K562 (cell line): Measurements from ENCODE around the gene GHDC. TPM values are rescaled to one million over a fixed set of nuclear protein-coding genes. Genes with fewer than 3 reads are reported as not detected.

Experiments used
- ATAC-seq: fragments of 200-7000 bp; cut with Tn5 transposase; 3 replicates; pipeline ENCODE4 v1.9.1; 2020; ENCODE audit warnings: moderate library complexity
- BruUV-seq: library from RNA; stranded (reverse); fragments of 400-500 nt; replicated peaks from 2 replicates; lab custom pipeline; 2021; lab: Mats Ljungman, UMichigan
- CTCF ChIA-PET: fragments of 300-600 bp; formaldehyde crosslinking; extraction: SDS; loops from one replicate; lab custom pipeline; 2021; ENCODE audit warnings: low intra/inter-chr PET ratio; lab: Yijun Ruan, JAX
- POLR2A ChIA-PET: fragments of 300-600, 350-650 bp; sonication (Branson Sonifier 250); formaldehyde crosslinking; extraction: SDS; loops from one replicate; lab custom pipeline; 2021; ENCODE audit warnings: antibody characterized with exemption, inconsistent platforms; lab: Yijun Ruan, JAX
- DNase-seq, 4 experiments: peaks; one replicate each; pipeline versions ENCODE4 v3.0.0 to v3.0.0-alpha.2; 2011 to 2018; ENCODE audit warnings: low spot score in 3 of 4, mixed read lengths in 3 of 4; ENCODE audit errors: extremely low read depth in 1 of 4
- FAIRE-seq: peaks from 2 replicates; lab custom pipeline; 2011; peaks lifted over from hg19 to GRCh38; lab: Jason Lieb, UNC
- H2AFZ ChIP-seq: 2 replicates; pipeline ENCODE4 v1.6.0; 2011; ENCODE audit warnings: low read depth, low read length, control low read depth, inconsistent platforms
- H3K27ac ChIP-seq: fragments of 200-600 bp; 3 replicates; pipeline ENCODE4 v1.8.0; 2011; ENCODE audit warnings: low read depth, mild to moderate bottlenecking, control low read depth, inconsistent platforms, low read length, moderate library complexity, mixed read lengths; ENCODE audit errors: extremely low read depth
- H3K27me3 ChIP-seq, 2 experiments: fragments of 300-600 bp in 1 of 2; 2 replicates in 1 of 2; 3 replicates in 1 of 2; pipeline versions ENCODE4 v1.6.0 to v1.8.0; 2011; ENCODE audit warnings: inconsistent platforms in 2 of 2, low read length in 2 of 2, mild to moderate bottlenecking in 1 of 2, mixed read lengths in 1 of 2, moderate library complexity in 1 of 2; ENCODE audit not compliant: control insufficient read depth in 2 of 2, insufficient read depth in 2 of 2
- H3K36me3 ChIP-seq: fragments of 300-600 bp; 3 replicates; pipeline ENCODE4 v1.8.0; 2011; ENCODE audit warnings: mild to moderate bottlenecking, low read length, inconsistent platforms; ENCODE audit not compliant: control insufficient read depth, insufficient read depth
- H3K4me1 ChIP-seq, 2 experiments: fragments of 200-600 bp in 1 of 2; replicated peaks in 1 of 2; 2 replicates in 1 of 2; 3 replicates in 1 of 2; pipeline versions ENCODE4 v1.5.1 to v1.8.0; 2011; ENCODE audit warnings: inconsistent platforms in 2 of 2, low read length in 2 of 2, mild to moderate bottlenecking in 1 of 2, mixed read lengths in 1 of 2, moderate library complexity in 1 of 2; ENCODE audit not compliant: control insufficient read depth in 2 of 2, insufficient read depth in 2 of 2
- H3K4me2 ChIP-seq: 2 replicates; pipeline ENCODE4 v1.6.1; 2011; ENCODE audit warnings: low read length, control low read depth, inconsistent platforms, mixed read lengths; ENCODE audit not compliant: insufficient read depth
- H3K4me3 ChIP-seq: fragments of 200-600 bp; sonication (generic), shearing (Covaris generic); 2 replicates; pipeline ENCODE4 v1.5.1; 2016; ENCODE audit warnings: control low read depth, inconsistent platforms
- H3K79me2 ChIP-seq: fragments of 200-600 bp; 3 replicates; pipeline ENCODE4 v1.8.0; 2011; ENCODE audit warnings: low read length, inconsistent platforms; ENCODE audit not compliant: control insufficient read depth, insufficient read depth
- H3K9ac ChIP-seq, 2 experiments: 2 replicates each; pipeline versions ENCODE4 v1.6.0 to v1.6.1; 2011; ENCODE audit warnings: low read depth in 2 of 2, low read length in 2 of 2, control low read depth in 1 of 2, inconsistent platforms in 1 of 2, mild to moderate bottlenecking in 1 of 2, mixed read lengths in 1 of 2; ENCODE audit not compliant: insufficient read depth in 1 of 2
- H3K9me1 ChIP-seq: one replicate; pipeline ENCODE4 v1.6.0; 2011; ENCODE audit warnings: inconsistent platforms, mild to moderate bottlenecking, low read length, moderate library complexity; ENCODE audit not compliant: control insufficient read depth, insufficient read depth
- H3K9me3 ChIP-seq: replicated peaks from 2 replicates; pipeline ENCODE4 v1.5.1; 2011; ENCODE audit warnings: low read depth, low read length, inconsistent platforms; ENCODE audit not compliant: control insufficient read depth, insufficient read depth
- H4K20me1 ChIP-seq: replicated peaks from 2 replicates; pipeline ENCODE4 v1.6.1; 2011; ENCODE audit warnings: low read length, inconsistent platforms, mixed read lengths; ENCODE audit not compliant: control insufficient read depth, insufficient read depth
- ASH1L ChIP-seq: fragments of 450-650 bp; IDR thresholded peaks from 2 replicates; pipeline ENCODE4 v1.6.1; 2018; ENCODE audit warnings: borderline replicate concordance, mild to moderate bottlenecking, low read depth; ENCODE audit not compliant: partially characterized antibody
- FOXJ2 ChIP-seq: fragments of 200-800 bp; sonication (Bioruptor generic); IDR thresholded peaks from 2 replicates; pipeline ENCODE4 v1.6.1; 2016; ENCODE audit warnings: missing genetic modification characterization, missing compliant biosample characterization
- POLR2G ChIP-seq: fragments of 200-400 bp; formaldehyde crosslinking; IDR thresholded peaks from 2 replicates; pipeline ENCODE4 v1.6.1; 2017; ENCODE audit warnings: low read depth, mild to moderate bottlenecking, antibody characterized with exemption, low read length, moderate library complexity
- SLC30A9 ChIP-seq: fragments of 250-450 bp; sonication (Bioruptor Pico); IDR thresholded peaks from 2 replicates; pipeline ENCODE4 v1.8.0; 2022; ENCODE audit warnings: mild to moderate bottlenecking, moderate library complexity
- TBP ChIP-seq: optimal IDR thresholded peaks from 2 replicates; pipeline ENCODE3; 2011; ENCODE audit warnings: low read depth, low read length, improper control_type of control experiment
- ZNF165 ChIP-seq: fragments of 250-450 bp; sonication (Bioruptor Pico); IDR thresholded peaks from 2 replicates; pipeline ENCODE4 v1.4.0; 2020; ENCODE audit warnings: borderline replicate concordance
- ZNF644 ChIP-seq: fragments of 200-800 bp; sonication (Bioruptor generic); IDR thresholded peaks from 2 replicates; pipeline ENCODE4 v1.6.1; 2016; ENCODE audit warnings: low read depth, missing genetic modification characterization, missing compliant biosample characterization
- WGBS: fragments of 100-300 bp; shearing (Covaris generic); methylation state at CpG from one replicate; pipeline ENCODE4 v1.1.6; 2016; ENCODE audit warnings: low coverage, mixed read lengths; ENCODE audit not compliant: insufficient coverage; ENCODE audit errors: missing lambda C conversion rate; 5-methylcytosine and 5-hydroxymethylcytosine counted together
- in situ Hi-C: fragments of 300-500 bp; cut with MboI; formaldehyde crosslinking; loops from 4 replicates; pipeline ENCODE4 v1.15.0; 2018; ENCODE audit warnings: inconsistent platforms, mixed read lengths
- intact Hi-C: fragments of 100-400 bp; cut with micrococcal nuclease; formaldehyde crosslinking; loops from 2 replicates; pipeline ENCODE4 v1.14.2; 2022
- polyA plus RNA-seq, 8 experiments: library from polyadenylated mRNA; depleted of rRNA in 4 of 8; stranded (reverse) in 5 of 8; unstranded in 3 of 8; fragments of >200 nt; fragmentation: Nextera tagmentation in 2 of 8; fragmentation: Illumina TruSeq in 1 of 8; extraction: Ambion mirVana in 2 of 8; extraction: Trizol in 1 of 8; gene quantifications; 2 replicates each; pipeline versions ENCODE4 v1.2.1 to v1.2.3, GENCODE V29; 2011 to 2014; ENCODE audit warnings: inconsistent platforms in 1 of 8, missing spikeins in 1 of 8
- total RNA-seq, 7 experiments: library from RNA; depleted of rRNA in 6 of 7; stranded (reverse); fragments of >200 nt in 6 of 7; fragmentation: Illumina TruSeq in 2 of 7; extraction: Trizol in 2 of 7; gene quantifications; 2 replicates each; pipeline versions ENCODE4 v1.2.1 to v1.2.3, GENCODE V29; 2011 to 2021; ENCODE audit warnings: low replicate concordance in 1 of 7
- TF ChIP-seq, protein P1 (sequence below): fragments of 200-800 bp; sonication (Bioruptor generic); IDR thresholded peaks from 2 replicates; pipeline ENCODE4 v1.6.1; 2017; ENCODE audit warnings: missing genetic modification characterization, missing compliant biosample characterization
- TF ChIP-seq, protein P2 (sequence below): fragments of 450-650 bp; conservative IDR thresholded peaks from 2 replicates; pipeline ENCODE4 v1.6.1; 2016; ENCODE audit warnings: missing genetic modification characterization, low read depth, mild to moderate bottlenecking, missing compliant biosample characterization, moderate library complexity
- TF ChIP-seq, protein P3 (sequence below), 2 experiments: IDR thresholded peaks in 1 of 2; conservative IDR thresholded peaks in 1 of 2; 2 replicates each; pipeline ENCODE4 v1.6.1; 2016; ENCODE audit warnings: low read depth in 2 of 2, mild to moderate bottlenecking in 1 of 2, missing compliant biosample characterization in 1 of 2, missing genetic modification characterization in 1 of 2, moderate library complexity in 1 of 2
- TF ChIP-seq, protein P4 (sequence below): fragments of 250-450 bp; sonication (Bioruptor Pico); IDR thresholded peaks from 2 replicates; pipeline ENCODE4 v1.4.0; 2020; ENCODE audit warnings: mild to moderate bottlenecking, moderate library complexity, borderline replicate concordance

The GHDC gene
- total and polyA plus RNA-seq, 9 of the 15 experiments (the other 6 are each of a cell fraction or from before 2014, with no cell fraction given) = 0.65 to 23.2 (median 11.2) TPM

DNA sequence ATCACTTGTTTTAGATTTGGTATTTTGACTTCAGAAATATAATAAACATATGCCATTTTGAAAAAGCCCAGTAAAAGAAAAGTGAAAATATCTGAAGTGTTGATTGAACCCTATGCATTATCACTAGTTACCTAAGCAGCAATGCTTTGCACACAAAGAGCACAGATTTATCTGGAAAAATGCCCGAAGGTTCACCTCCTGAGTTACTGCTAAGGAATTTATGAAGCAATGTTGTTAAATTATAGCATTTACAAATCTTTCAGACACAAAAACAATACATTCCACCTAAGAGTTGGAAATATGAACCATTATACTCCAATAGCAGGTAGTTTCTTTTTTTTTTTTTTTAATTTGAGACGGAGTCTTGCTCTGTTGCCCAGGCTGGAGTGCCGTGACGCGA is 38.9 kb upstream of the GHDC start (continued):
- TF ChIP-seq SLC30A9 = no peak
- TF ChIP-seq TBP = no peak
- no peak for TF ChIP-seq FOXJ2 (tag)
- no peak for TF ChIP-seq ZNF165 (CRISPR knock-in tag)
- TF ChIP-seq, protein P1, sequence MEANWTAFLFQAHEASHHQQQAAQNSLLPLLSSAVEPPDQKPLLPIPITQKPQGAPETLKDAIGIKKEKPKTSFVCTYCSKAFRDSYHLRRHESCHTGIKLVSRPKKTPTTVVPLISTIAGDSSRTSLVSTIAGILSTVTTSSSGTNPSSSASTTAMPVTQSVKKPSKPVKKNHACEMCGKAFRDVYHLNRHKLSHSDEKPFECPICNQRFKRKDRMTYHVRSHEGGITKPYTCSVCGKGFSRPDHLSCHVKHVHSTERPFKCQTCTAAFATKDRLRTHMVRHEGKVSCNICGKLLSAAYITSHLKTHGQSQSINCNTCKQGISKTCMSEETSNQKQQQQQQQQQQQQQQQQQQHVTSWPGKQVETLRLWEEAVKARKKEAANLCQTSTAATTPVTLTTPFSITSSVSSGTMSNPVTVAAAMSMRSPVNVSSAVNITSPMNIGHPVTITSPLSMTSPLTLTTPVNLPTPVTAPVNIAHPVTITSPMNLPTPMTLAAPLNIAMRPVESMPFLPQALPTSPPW (CRISPR knock-in tag) = no peak
- no peak for TF ChIP-seq POLR2G
- TF ChIP-seq ZNF644 (tag) = no peak
- TF ChIP-seq, all 486 proteins: peak for 0

DNA sequence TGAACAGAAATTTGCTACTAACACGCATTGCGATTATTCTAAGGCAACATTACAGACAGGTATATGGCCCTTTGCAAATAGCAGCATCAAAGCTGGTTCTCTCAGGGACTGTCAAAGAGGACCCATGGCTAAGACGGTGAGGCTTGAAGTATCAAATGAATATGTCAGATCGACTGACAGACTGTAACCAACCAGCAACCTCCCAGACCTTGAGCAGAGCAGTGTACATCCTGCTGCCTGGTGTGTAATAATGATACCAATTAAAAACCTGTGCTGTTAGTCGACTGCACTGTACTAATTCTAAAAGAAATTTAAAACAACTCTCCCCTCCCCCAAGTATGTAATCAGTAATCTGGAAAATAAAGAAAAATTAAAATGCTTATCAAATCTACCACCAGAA is 35.9 kb upstream of the GHDC start:
- H3K27ac ChIP-seq = no peak overlapping the region
- no peak overlapping the region for H3K9ac ChIP-seq
- POLR2A ChIA-PET = interaction anchor here (0.5 to 1.0 kb wide), 3 partner anchors 21 to 270 kb away, joined by 3 to 4 read pairs (median 3); partner anchors contain the start of gene GHDC
- no peak overlapping the region for H3K4me3 ChIP-seq
- no peaks in the 10 kb centered on the region for H4K20me1 ChIP-seq
- no peaks in the 10 kb centered on the region for H3K27me3 ChIP-seq
- H3K9me1 ChIP-seq = no peaks in the 10 kb centered on the region
- no TSS peak for BruUV-seq
- no peak overlapping the region for H2AFZ ChIP-seq
- no peaks in the 10 kb centered on the region for H3K9me3 ChIP-seq
- in situ Hi-C loops = no loop called here
- DNase-seq (no peak), ATAC-seq (no peak), FAIRE-seq (no peak)
- CTCF ChIA-PET = no interaction called here
- 88% methylated on average over 5 of the region's 5 CpGs for WGBS
- intact Hi-C loops = no loop called here
- H3K4me1 ChIP-seq = no peaks in the 10 kb centered on the region; a peak in 1 of 5 replicates
- peaks cover 75% of the 10 kb centered on the region for H3K36me3 ChIP-seq
- no peak overlapping the region for H3K4me2 ChIP-seq
- H3K79me2 ChIP-seq = peaks cover 62% of the 10 kb centered on the region
- TF ChIP-seq, protein P2, sequence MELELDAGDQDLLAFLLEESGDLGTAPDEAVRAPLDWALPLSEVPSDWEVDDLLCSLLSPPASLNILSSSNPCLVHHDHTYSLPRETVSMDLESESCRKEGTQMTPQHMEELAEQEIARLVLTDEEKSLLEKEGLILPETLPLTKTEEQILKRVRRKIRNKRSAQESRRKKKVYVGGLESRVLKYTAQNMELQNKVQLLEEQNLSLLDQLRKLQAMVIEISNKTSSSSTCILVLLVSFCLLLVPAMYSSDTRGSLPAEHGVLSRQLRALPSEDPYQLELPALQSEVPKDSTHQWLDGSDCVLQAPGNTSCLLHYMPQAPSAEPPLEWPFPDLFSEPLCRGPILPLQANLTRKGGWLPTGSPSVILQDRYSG = no peak
- TF ChIP-seq ASH1L = no peak
- TF ChIP-seq, protein P3, sequence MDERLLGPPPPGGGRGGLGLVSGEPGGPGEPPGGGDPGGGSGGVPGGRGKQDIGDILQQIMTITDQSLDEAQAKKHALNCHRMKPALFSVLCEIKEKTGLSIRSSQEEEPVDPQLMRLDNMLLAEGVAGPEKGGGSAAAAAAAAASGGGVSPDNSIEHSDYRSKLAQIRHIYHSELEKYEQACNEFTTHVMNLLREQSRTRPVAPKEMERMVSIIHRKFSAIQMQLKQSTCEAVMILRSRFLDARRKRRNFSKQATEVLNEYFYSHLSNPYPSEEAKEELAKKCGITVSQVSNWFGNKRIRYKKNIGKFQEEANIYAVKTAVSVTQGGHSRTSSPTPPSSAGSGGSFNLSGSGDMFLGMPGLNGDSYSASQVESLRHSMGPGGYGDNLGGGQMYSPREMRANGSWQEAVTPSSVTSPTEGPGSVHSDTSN (CRISPR knock-in tag; IDR thresholded peaks at IDR 0.05; ENCODE audit: low read depth) = no peak
- TF ChIP-seq, protein P3 (tag; conservative IDR thresholded peaks at IDR 0.05; ENCODE audit: low read depth) = no peak
- TF ChIP-seq, protein P4, sequence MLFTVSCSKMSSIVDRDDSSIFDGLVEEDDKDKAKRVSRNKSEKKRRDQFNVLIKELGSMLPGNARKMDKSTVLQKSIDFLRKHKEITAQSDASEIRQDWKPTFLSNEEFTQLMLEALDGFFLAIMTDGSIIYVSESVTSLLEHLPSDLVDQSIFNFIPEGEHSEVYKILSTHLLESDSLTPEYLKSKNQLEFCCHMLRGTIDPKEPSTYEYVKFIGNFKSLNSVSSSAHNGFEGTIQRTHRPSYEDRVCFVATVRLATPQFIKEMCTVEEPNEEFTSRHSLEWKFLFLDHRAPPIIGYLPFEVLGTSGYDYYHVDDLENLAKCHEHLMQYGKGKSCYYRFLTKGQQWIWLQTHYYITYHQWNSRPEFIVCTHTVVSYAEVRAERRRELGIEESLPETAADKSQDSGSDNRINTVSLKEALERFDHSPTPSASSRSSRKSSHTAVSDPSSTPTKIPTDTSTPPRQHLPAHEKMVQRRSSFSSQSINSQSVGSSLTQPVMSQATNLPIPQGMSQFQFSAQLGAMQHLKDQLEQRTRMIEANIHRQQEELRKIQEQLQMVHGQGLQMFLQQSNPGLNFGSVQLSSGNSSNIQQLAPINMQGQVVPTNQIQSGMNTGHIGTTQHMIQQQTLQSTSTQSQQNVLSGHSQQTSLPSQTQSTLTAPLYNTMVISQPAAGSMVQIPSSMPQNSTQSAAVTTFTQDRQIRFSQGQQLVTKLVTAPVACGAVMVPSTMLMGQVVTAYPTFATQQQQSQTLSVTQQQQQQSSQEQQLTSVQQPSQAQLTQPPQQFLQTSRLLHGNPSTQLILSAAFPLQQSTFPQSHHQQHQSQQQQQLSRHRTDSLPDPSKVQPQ (CRISPR knock-in tag) = no peak
